ENCODE results near the gene RNU7-1.
A peak's percentile ranks its signal among the peaks of the same experiment; 100 is the strongest.

Gene RNU7-1

DNA sequence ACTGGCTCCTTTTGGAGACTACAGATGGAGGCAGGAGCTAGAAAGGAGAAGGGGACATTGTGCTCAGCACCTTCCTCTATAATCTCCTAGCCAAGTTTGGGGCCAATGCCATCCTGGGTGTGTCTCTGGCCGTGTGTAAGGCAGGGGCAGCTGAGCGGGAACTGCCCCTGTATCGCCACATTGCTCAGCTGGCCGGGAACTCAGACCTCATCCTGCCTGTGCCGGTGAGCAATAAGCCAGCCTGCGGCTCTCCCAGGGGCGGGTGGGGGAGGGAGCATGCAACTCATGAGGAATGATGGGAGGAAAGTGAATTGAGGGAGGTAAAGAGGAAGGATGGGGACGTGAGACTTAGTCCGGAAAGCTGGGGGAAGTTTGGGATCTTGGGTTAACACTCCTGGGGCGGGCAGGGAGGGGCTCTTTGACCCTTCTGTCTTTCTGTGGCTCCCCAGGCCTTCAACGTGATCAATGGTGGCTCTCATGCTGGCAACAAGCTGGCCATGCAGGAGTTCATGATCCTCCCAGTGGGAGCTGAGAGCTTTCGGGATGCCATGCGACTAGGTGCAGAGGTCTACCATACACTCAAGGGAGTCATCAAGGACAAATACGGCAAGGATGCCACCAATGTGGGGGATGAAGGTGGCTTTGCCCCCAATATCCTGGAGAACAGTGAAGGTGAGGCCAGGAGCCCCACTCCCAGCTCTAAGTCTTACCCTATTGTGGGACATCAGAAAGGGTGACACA is 26.0 kb upstream of the RNU7-1 start:
- no peak overlapping the region for H3K27ac Mint-ChIP-seq
- H3K4me3 Mint-ChIP-seq, result no peak overlapping the region
- peaks cover 25% of the 10 kb centered on the region for H3K27me3 Mint-ChIP-seq (ENCODE audit: low read depth)
- H3K9me3 Mint-ChIP-seq, result no peaks in the 10 kb centered on the region
- TF ChIP-seq, protein P1, sequence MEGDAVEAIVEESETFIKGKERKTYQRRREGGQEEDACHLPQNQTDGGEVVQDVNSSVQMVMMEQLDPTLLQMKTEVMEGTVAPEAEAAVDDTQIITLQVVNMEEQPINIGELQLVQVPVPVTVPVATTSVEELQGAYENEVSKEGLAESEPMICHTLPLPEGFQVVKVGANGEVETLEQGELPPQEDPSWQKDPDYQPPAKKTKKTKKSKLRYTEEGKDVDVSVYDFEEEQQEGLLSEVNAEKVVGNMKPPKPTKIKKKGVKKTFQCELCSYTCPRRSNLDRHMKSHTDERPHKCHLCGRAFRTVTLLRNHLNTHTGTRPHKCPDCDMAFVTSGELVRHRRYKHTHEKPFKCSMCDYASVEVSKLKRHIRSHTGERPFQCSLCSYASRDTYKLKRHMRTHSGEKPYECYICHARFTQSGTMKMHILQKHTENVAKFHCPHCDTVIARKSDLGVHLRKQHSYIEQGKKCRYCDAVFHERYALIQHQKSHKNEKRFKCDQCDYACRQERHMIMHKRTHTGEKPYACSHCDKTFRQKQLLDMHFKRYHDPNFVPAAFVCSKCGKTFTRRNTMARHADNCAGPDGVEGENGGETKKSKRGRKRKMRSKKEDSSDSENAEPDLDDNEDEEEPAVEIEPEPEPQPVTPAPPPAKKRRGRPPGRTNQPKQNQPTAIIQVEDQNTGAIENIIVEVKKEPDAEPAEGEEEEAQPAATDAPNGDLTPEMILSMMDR (IDR thresholded peaks at IDR 0.05; ENCODE audit: unreplicated experiment in 3 of 3), result no peak
- H3K4me1 Mint-ChIP-seq, result peaks cover 6% of the 10 kb centered on the region
- peaks cover 4% of the 10 kb centered on the region for H3K36me3 Mint-ChIP-seq (ENCODE audit: low read depth)

- H3K9me3 Mint-ChIP-seq, result no peaks in the 10 kb centered on the region
- H3K4me1 Mint-ChIP-seq, result peaks cover 18% of the 10 kb centered on the region
- peaks cover 10% of the 10 kb centered on the region for H3K27me3 Mint-ChIP-seq (ENCODE audit: low read depth)
- TF ChIP-seq, protein P1 (IDR thresholded peaks at IDR 0.05; ENCODE audit: unreplicated experiment in 3 of 3), result no peak
- H3K27ac Mint-ChIP-seq, result peak overlapping the region in 1 of 3 experiments; percentile 45
- H3K4me3 Mint-ChIP-seq, result no peak overlapping the region
- H3K36me3 Mint-ChIP-seq (ENCODE audit: low read depth), result peaks cover 4% of the 10 kb centered on the region
Measured at GRCh38 chr12:6919588-6919987, 24.0 kb upstream of the RNU7-1 start.

- Mint-ChIP-seq H3K27ac (peak overlapping the region in 1 of 3 experiments; percentile 47), H3K4me3 (no peak overlapping the region), H3K36me3 (ENCODE audit: low read depth) (peaks cover 4% of the 10 kb centered on the region), H3K4me1 (peaks cover 32% of the 10 kb centered on the region), H3K9me3 (no peaks in the 10 kb centered on the region), H3K27me3 (ENCODE audit: low read depth) (no peaks in the 10 kb centered on the region)
- TF ChIP-seq, protein P1 (IDR thresholded peaks at IDR 0.05; ENCODE audit: unreplicated experiment in 3 of 3), result no peak
Measured at GRCh38 chr12:6921539-6921938, 22.1 kb upstream of the RNU7-1 start.

- H3K9me3 Mint-ChIP-seq, result no peaks in the 10 kb centered on the region
- peak overlapping the region in 2 of 3 experiments; percentile 16 to 100 for H3K27ac Mint-ChIP-seq
- no peak overlapping the region for H3K4me3 Mint-ChIP-seq
- H3K4me1 Mint-ChIP-seq, result peaks cover 40% of the 10 kb centered on the region
- TF ChIP-seq, protein P1 (IDR thresholded peaks at IDR 0.05; ENCODE audit: unreplicated experiment in 3 of 3), result no peak
- H3K27me3 Mint-ChIP-seq (ENCODE audit: low read depth), result no peaks in the 10 kb centered on the region
- H3K36me3 Mint-ChIP-seq (ENCODE audit: low read depth), result peaks cover 4% of the 10 kb centered on the region
Measured at GRCh38 chr12:6921996-6922946, 21.3 kb upstream of the RNU7-1 start.

GRCh38 chr12:6923003-6923732 is 20.4 kb upstream of the RNU7-1 start:
- no peaks in the 10 kb centered on the region for H3K9me3 Mint-ChIP-seq
- H3K36me3 Mint-ChIP-seq (ENCODE audit: low read depth), result no peaks in the 10 kb centered on the region

More at GRCh38 chr12:6923003-6923732, 20.4 kb upstream of the RNU7-1 start:
- TF ChIP-seq, protein P1 (IDR thresholded peaks at IDR 0.05; ENCODE audit: unreplicated experiment in 3 of 3), result no peak
- H3K27ac Mint-ChIP-seq, result peak overlapping the region; percentile 98 to 100 (median 100)
- H3K27me3 Mint-ChIP-seq (ENCODE audit: low read depth), result no peaks in the 10 kb centered on the region
- peaks cover 40% of the 10 kb centered on the region for H3K4me1 Mint-ChIP-seq
- peak overlapping the region in 1 of 3 experiments; percentile 47 for H3K4me3 Mint-ChIP-seq

All from nephron (organoid).